Mucosa of gallbladder (tissue), 1 donor: ENCODE data around the gene NUBPL. TPM values are rescaled to one million over a fixed set of nuclear protein-coding genes. Genes with fewer than 3 reads are reported as not detected.

ENCODE experiments used
- total RNA-seq: library from RNA; stranded (reverse); gene quantifications from one replicate; pipeline ENCODE4 v1.2.1, GENCODE V29; 2021
- donor health status: DM: no; HTN: no; CAD: no.

NUBPL gene
- total RNA-seq, 1 donor from 2014 or later: 11.4 TPM

Other genes starting within 250 kb of the NUBPL start
- 41.6 TPM for gene HEATR5A, start 140.9 kb upstream of the NUBPL start, total RNA-seq
- 16.6 TPM for gene DTD2, start 103.9 kb upstream of the NUBPL start, total RNA-seq
- not detected for gene GPR33, start 73.4 kb upstream of the NUBPL start, total RNA-seq